HG03066 (cell line): ENCODE results near the gene TRAF5.
"Not testable (repeated sequence)": the region's sequence is repeated elsewhere in the genome, so short reads cannot be mapped to it uniquely, and the experiment has no call there.

Experiments used
- ATAC-seq: cut with Tn5 transposase; IDR thresholded peaks from one replicate; pipeline ENCODE4 v1.9.1; 2021; ENCODE audit warnings: low read depth; ENCODE audit not compliant: unreplicated experiment

The TRAF5 gene

DNA sequence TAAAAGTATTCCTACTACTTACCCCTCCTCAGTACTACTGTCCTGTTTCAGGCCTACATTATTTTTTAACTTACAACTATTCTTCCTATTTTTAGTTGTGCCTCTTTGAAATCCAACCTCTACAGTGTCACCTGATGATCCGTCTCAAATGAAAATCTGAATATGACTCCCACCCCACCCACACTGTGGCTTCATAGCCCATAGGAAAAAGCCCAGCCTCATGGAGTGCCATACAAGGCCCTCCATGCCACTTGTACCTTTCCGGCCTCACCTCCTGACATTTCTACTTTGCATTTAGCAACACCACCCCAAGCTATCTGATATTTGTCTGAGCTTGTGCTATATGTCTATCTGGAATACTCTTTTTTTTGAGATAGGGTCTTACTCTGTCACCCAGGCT, 49.3 kb downstream of the TRAF5 start:
- ATAC-seq, result no peak

DNA sequence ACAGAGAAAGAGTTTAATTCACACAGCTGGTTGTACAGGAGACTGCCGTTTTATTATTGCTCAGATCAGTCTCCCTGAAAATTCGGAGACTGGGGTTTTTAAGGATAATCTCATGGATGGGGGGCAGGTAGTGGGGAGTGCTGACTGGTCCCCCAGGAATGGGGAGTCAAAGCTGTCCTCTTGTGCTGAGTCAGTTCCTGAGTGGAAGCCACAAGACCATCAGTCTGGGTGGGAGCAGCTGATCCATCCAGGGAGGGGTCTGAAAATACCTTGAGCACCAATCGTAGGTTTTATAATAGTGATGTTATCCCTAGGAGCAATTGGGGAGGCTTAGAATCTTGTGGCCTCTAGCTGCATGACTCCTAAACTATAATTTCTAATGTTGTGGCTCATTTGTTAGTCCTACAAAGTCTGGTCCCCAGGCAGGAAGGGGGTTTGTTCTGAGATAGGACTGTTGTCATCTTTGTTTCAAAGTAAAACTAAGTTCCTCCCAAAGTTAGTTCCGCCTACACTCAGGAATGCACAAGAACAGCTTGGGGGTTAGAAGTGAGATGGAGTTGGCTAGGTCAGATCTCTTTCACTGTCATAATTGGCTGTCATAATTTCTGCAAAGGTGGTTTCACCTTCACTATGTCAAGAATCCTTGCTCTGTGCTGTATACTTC, 50.3 kb downstream of the TRAF5 start:
- ATAC-seq, result no peak

DNA sequence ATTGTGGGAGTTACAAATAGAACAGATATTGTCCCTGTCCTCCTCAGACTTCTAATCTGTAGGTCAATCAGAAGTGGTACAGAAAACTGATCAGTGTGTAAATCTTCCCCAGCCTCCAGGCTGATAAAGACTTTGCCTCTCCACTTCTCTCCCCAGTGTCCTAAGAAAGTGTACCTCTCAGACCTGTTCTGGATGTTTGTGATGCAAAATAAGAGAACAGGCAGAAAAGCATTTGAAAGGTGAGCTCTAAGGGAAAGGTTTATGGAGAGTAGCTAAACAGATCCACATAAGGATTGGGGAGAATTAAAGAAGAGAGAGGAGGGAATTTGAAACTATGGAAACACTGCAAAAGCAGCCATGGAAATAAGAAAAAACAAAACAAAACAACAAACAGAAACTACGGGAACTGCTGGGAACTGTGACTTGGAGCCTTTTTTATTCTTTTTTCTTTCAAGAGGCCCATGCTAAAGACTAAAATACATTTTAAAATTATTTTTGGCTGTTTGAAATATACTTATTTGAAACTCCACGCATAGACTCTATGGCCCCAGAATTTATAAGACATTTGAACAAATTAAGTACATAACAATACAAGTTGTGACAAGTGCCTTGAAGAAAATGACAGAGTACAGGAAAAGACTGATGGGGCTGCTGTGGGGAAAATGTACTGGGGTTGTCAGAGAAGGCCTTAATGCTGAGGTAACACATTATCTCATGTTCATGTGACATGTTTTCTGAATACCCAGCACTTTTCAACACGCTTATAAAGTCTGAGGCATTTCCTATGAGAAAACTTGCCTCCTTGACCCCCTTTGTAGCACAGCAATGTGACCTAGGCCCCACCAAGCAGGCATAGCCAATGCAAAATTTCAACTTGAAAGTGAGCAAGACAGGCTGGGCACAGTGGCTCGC, 51.2 kb downstream of the TRAF5 start:
- no peak for ATAC-seq

DNA sequence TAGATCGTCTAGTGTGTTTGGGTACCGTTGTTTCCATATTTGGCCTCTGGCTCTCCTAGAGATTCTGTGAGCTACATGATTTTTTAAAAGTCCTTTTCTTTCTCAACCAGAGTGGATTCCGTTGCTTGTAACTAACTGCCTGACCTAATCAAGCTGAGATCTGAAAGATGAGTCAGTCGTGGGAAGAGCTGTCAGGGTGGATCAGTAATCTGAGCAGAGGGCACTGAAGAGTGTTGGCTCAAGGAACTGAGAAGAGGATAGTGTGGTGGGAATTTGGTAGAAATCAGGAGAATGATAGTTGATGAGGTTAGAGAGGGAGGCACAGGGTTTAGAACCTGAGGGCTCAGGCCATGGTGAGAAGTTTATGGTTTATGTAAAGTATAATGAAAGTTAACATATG, 52.2 kb downstream of the TRAF5 start:
- ATAC-seq, result no peak

DNA sequence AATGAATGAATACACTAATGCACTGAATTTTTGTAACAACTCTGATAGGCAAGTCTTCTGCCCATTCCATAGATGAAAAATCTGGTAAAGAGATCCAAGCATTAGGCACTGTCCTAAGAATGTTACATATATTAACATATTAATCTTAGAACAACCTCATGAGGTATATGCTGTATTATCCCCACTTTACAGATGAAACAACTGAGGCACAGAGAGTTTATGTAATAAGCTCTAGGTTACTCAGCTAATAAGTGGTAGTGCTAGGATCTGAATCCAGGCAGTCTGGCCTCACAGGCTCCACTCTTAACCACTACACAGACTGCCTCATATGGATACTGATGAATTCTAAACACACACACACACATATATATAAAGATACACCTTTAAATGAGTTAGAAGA, 52.8 kb downstream of the TRAF5 start:
- no peak for ATAC-seq

DNA sequence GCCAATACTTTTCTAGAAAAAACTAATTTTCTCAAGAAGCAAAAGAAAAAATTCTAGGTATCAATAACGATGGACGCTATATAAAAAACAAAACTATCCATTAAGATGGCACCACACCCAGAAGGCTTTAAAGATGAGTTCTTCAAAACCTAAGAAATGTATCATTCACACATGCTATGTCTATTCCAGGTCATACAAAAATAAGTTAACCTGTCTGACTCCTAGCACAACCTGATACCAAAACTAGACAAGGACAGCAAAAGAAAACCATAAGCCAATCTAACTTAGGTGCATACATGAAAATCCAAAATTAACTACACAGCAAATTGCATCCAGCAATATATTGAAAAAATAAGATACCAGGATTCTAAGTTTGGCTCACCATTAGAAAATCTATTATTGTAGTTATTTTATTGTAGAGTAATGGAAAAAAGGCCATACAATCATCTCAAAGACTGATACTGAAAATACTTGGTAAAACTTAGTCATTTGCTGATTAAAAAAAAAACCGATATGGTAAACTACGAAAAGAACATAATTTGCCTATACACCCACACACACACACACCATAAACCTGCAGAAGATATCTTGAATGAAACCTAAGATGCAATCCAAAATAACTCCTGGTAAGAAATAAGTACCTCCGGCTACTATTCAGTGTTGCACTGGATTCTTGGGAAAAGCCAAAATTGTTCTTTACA, 55.0 kb downstream of the TRAF5 start:
- ATAC-seq, result no peak

DNA sequence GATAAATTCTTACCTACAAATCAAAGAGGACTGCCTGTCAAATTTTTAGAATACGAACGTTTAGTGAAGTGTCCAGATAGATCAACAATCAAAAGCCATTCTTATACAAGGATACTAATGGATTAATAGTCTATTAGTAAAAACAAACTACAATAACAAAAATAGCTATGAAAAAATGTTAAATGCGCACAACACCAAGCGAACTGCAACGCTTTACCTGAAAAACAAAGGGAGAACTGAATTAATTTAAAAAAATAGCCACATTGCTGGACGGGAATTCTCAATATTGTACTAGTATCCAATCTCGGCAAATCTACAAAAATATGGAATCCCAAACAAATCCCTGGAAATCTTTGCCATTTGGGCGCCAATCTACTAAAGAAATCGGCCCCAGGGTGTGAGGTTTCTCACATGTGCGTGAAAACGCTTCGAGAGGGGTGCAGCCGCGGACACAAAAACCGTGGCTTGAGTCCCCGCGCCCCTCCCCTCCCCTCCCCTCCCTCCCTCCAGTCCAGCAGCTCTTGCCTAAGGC, 55.6 kb downstream of the TRAF5 start:
- no peak for ATAC-seq

DNA sequence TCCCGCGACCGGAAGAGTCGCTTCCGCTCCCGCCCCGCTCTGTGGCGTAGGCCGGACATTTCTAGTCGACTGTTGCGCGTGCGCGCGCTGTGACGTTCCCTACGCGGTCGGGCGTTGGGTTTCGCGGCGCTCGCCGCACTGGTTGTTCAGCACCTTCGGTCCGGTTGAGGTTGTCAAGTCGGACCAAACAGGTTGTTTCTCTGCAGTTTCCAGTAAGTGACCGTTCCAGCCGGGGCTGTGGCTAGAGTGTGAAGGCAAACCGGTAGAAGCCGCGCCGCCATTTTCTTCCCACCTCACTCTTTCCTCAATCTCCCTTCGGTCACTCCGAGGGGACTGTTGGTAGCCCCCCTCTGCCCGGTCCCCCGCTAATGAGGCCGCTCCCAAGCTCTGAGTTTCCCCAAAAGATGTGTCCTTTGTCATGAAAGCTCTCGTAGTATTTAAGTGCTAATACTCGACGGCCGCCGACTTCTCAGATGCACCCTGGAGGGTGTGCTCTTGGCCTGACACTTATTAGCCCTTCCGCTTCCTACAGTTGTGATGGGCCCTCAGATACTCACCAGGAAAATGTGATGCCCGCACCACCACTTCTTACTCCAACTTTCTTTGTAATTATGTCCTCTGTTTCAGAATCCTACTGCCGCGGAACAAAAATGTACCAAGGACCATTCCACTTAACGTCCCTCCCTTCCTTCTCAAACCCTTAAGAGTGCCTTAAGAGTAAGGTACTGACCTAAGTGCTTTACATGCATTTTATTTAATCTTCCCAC, 56.3 kb downstream of the TRAF5 start:
- peak; percentile 97 for ATAC-seq

DNA sequence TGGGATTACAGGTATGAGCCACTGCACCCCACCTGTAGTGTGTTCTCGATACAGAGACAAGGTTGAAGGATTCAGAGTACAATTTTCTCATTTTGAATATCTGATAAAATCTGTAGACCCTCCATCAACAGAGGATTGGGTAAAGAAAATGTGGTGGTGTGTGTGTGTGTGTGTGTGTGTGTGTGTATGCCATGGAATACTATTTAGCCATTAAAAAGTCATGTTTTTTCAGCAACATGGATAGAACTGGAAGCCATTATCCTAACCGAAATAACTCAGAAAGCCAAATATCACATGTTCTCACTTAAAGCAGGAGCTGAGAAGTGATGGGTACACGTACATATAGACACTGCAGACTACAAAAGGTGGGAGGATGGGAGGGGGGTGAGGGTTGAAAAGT, 57.9 kb downstream of the TRAF5 start:
- no peak for ATAC-seq

DNA sequence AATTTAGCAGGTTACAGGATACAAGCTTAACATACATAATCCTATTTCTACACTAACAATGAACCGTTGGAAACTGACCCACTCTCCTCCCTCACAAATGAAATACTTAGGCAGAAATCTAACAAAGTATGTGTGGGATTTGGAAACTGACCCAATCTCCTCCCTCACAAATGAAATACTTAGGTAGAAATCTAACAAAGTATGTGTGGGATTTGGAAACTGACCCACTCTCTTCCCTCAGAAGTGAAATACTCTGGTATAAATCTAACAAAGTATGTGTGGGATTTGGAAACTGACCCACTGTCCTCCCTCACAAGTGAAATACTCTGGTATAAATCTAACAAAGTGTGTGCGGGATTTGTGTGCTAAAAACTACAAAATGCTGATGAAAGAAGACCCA, 60.3 kb downstream of the TRAF5 start:
- no peak for ATAC-seq

DNA sequence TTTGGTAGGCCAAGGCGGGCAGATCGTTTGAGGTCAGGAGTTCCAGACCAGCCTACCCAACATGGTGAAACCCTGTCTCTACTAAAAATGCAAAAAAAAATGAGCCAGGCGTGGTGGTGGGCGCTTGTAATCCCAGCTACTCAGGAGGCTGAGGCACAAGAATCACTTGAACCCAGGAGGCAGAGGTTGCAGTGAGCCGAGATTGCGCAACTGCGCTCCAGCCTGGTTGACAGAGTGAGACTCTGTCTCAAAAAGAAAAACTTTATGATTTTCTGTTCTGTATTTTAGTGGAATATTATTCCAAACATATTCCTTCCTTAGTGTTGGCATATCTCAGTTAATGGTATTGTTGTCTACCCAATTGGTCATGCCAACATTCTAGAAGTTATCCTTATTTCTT, 64.2 kb downstream of the TRAF5 start:
- not testable (repeated sequence) for ATAC-seq

DNA sequence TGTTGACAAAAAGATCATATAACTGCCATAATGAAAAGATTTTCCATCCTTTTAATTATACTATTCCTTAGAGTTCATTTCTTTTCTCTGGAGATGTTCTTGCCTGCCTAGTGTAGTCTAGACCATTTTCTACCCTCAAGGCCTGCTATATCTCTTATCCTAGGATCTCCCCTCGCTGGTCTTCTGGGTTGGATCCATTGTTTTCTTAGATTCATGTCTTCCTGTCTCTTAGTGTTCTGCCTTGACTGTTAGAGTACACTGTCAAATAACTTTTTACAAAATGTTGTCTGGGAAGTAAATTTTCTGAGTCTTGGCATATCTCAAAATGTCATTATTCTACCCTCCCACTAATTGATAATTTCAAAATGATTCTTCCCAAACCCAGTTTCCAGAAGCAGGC, 66.6 kb downstream of the TRAF5 start:
- no peak for ATAC-seq

DNA sequence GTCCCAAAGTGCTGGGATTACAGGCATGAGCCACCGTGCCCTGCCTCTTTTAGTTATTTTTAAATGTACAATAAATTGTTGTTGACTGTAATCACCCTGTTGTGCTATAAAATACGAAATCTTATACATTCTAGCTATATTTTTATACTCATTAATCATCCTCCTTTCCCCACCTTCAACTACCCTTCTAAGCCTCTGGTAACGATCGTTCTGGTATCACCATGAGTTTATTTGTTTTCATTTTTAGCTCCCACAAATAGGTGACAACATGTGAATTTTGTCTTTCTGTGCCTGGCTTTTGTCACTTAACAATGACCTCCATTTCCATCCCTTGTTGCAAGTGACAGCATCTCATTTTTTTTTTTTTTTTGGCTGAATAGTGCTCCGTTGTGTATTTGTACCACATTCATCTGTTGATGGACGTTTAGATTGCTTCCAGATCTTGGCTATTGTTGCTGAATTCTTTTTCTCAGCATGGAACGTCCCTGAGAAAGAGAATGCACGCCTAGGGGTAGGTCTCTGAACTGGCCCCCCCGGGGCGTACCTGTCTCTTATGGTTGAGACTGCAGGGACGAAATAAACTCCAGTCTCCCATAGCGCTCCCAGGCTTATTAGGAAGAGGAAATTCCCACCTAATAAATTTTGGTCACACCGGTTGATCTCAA, 71.8 kb downstream of the TRAF5 start:
- not testable (repeated sequence) for ATAC-seq

DNA sequence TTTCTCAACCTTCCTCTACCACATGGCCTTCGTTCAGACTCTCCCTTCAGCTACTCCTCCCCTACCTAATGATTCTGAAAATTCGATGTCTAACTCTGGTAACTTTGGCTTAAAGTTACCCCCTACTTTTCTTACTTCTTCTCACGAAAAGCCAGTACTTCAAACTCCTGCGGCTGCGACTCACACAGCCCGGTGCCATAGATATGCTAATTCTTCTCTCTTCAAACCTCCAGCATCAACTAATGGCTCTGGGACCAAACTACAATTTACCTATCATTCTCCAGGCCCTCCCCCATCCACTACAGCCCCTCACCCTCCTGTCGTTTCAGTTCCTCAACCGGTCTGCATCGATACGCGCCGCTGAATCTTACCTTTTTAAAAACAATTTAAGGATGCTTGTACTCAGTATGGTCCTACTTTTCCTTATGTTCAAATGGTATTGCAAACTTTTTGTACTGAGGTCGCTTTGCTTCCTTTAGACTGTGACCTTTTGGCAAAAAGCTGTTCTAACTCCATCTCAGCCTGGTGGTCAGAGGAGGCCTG, 73.3 kb downstream of the TRAF5 start:
- ATAC-seq, result not testable (repeated sequence)

DNA sequence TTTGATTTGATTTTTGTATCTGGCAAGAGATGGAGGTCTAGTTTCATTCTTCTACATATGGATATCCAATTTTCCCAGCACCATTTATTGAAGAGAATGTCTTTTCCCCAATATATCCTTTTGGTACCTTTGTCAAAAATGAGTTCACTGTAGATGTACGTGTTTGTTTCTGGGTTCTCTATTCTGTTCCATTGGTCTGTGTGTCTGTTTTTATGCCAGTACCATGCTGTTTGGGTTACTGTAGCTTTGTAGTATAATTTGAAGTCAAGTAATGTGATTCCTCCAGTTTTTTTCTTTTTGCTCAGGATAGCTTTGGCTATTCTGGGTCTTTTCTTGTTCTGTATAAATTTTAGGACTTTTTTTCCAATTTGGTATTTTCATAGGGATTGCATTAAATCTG, 75.1 kb downstream of the TRAF5 start:
- ATAC-seq, result not testable (repeated sequence)

DNA sequence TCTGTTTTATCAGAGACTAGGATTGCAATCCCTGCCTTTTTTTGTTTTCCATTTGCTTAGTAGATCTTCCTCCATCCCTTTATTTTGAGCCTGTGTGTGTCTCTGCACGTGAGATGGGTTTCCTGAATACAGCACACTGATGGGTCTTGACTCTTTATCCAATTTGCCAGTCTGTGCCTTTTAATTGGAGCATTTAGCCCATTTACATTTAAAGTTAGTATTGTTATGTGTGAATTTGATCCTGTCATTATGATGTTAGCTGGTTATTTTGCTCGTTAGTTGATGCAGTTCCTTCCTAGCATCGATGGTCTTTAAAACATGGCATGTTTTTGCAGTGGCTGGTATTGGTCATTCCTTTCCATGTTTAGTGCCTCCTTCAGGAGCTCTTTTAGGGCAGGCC, 79.5 kb downstream of the TRAF5 start:
- ATAC-seq, result not testable (repeated sequence)

DNA sequence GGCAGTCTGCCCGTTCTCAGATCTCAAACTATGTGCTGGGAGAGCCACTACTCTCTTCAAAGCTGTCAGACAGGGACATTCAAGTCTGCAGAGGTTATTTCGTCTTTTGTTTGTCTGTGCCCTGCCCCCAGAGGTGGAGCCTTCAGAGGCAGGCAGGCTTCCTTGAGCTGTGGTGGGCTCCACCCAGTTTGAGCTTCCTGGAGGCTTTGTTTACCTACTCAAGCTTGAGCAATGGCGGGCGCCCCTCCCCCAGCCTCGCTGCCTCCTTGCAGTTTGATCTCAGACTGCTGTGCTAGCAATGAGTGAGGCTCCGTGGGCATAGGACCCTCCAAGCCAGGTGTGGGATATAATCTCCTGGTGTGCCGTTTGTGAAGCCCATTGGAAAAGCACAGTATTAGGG, 81.1 kb downstream of the TRAF5 start:
- ATAC-seq, result not testable (repeated sequence)

DNA sequence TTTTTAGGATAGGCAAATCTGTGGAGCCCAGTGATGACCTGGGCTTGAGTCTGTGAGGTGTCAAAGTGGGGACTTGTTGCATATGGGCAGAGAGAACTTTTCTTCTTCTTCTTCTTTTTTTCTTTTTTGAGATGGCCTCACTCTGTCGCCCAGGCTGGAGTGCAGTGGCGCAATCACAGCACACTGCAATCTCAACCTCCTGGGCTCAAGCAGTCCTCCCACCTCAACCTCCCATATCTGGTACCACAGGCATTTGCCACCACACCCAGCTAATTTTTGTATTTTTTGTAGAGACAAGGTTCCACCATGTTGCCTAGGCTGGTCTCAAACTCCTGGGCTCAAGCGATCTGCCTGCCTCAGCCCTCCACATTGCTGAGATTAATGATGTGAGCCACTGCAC, 85.0 kb downstream of the TRAF5 start:
- ATAC-seq, result no peak

DNA sequence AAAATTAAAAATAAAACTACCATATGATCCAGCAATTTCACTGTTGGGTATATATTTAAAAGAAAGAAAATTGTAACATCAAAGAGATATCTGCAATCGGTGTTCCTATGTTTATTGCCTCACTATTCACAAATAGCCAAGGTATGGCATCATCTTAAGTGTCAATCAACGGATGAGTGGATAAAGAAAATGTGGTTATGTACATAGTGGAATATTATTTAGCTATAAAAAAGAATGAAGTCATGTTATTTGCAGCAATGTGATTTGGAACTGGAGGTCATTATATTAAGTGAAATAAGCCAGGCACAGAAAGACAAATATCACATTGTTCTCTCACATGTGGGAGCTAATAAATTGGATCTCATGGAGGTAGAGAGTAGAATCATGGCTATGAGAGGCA, 89.1 kb downstream of the TRAF5 start:
- ATAC-seq, result no peak

DNA sequence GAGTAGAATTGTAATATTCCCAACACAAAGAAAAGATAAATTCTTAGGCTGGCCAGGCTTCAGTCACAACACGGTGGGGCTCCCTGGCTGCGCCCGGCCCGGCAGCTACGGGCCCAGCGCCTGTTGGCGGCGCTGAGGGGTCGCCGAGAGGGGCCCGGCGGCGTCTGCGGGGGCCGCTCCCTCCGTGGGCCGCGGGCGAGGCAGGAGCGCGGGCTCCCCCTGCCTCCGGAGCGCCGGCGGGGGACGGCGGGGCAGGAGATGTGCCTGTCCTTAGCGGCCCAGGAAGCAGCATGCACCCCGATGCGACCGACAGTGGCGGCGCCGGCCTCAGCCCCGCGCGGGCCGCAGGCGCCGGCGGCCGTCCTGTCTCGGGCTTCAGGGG, 89.6 kb downstream of the TRAF5 start:
- ATAC-seq, result peak; percentile 57
